Stimulated activated CD4-positive, alpha-beta T cell treated with anti-CD3 and anti-CD28 coated beads, Interleukin-1b, Interleukin-23, amount 100 ng/mL, for 48 hours (primary cell): ENCODE data around the gene ITGB8.

Experiments used
- DNase-seq: peaks from one replicate; pipeline ENCODE4 v3.0.0-alpha.2; 2020

ITGB8 gene

DNA sequence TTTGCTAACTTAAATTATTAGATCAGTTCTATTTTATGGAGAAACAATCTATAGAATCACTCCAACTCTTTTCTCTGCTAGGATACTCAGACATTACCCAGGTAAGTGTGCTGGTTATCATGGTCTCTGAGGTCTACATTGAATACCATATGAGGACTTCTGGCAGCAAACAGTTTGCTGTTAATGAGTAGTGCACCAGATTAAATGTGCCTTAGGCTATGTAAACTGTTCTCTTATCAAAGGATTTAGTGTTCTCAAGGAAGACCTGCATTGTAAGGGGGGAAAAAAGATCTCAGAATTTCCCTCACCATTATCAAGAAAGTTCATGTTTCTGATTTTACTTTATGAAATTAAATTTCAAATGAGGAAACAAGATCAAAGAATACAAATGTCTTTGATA is 107.5 kb downstream of the ITGB8 start:
- no peak for DNase-seq

DNA sequence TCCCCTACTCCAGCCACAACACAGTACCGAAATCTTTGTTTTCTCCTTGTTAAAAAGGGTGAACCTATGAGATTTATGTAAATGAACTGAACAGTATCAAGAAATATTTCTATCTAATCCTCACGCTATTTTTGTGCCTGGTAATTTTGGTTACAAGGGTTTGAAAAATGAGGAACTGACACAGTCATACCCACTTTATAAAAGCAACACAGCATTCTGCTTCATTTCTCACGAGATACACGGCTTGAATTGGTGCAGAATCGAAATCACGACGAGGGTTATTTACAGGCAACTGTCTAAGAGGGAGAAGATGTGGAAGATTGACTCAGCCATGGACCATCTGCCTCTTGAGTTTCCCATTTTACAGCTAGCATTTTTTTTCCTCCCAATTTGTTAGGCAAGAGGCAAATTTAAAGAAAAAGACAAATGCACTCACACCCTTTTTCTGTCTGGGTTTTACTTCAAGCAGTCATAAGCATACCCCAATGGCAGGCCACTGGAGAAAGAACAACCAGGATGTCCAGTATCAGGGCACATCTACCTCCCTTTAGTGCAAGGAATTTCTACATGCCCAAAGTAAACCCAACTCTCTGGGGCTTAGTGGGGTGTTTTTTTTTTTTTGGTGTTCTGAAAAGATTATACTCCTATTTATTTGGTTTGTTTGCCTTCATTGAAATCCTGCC is 108.1 kb downstream of the ITGB8 start:
- DNase-seq: no peak

DNA sequence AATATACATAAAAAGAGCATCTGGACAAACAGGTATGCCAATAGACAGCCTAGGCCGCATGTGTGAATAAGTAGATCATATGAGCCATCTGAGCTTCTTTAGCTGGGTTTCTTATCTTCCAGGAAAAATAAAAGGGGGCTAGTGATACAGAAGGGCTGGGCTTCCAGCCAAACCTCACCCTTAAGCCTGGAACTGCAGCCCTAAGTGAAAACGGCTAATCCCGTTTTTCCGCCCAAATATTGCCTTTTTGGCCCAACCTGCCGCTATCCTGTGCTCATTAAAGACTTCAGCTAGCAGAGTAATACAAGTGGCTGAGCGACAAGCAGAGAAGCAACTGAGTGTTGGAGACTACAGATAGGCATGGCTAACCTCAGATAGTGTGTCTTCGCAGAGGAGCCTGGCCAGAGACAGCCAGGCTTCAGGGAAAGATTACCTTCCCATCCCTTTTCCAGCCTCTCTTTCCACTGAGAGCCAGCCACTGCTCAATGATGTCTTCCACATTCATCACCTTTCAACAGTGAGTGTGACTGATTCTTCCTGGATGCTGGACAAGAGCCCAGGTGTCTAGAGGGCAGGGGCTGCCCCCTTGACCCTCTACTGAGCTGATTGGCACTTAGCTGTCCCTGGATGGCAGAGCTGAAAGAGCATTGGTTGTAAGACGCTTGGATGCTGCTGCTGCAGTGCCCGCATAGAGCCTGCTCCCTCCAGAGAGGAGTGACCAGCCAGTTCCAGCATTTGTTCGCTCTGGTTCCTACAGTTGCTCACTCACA is 108.9 kb downstream of the ITGB8 start:
- DNase-seq: no peak

DNA sequence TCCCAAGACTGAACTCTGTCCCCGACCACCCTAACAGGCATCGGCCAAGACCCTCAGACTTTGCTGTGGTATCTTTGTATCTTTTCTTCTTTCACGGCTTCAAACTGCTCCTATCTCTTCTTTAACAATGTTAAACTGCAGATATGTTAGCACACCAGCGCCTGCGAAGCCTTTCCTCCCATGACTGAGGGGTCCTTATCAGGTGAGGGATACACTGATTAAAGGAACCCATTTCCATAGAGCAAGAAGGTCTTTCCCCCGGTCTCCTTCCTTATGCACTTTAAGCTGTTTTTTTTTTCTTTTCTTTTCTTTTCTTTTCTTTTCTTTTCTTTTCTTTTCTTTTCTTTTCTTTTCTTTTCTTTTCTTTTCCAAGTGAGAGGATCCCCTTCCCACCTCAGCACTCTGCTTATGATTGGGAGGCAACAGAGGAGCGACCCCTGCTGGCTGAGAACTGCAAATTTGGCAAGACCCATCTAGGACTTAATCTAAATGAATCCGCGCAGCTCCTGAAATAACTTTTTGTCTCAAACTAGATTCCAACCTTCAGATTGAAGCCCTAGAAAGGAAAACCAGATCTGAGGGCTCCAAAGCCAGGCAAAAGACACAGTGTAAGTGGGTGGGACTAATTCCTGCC is 109.9 kb downstream of the ITGB8 start:
- no peak for DNase-seq

DNA sequence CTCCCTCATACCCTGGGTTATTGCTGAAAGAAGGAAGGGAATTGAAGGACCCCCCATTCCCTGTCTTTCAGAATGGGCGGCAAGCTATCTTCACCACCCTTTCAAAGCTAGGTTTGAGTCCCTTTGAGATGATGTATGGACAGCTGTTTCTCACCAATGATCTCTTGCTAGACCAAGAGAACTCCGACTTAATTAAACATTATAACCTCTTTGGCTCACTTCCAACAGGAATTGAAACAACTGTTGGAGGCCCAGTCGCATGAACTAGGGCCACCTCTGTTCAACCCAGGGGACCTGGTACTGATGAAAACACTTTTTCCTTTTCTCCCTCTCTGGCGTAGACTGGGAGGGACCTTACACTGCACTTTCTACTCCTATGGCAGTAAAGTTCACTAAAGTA is 110.6 kb downstream of the ITGB8 start:
- DNase-seq: no peak

DNA sequence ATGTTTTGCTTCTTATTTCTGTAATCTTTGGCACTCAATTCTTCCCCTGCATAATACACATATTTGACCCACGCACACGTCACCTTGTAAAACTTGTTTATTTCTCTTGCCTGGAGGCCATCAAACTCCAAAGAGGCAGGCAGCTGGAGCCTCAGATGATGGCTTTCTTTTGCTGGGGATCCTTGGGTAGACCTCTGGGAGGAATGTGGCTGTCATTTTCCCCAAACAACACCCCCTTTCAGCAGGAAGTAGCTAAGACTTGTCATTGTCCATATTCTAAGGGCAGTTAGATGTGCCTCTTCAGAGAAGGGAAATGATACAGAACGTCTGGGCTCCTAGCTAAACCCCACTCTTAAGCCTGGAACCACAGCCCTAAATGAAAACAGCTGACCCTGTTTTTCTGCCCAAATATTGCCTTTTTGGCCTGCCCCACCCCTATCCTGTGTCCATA is 111.3 kb downstream of the ITGB8 start:
- no peak for DNase-seq

DNA sequence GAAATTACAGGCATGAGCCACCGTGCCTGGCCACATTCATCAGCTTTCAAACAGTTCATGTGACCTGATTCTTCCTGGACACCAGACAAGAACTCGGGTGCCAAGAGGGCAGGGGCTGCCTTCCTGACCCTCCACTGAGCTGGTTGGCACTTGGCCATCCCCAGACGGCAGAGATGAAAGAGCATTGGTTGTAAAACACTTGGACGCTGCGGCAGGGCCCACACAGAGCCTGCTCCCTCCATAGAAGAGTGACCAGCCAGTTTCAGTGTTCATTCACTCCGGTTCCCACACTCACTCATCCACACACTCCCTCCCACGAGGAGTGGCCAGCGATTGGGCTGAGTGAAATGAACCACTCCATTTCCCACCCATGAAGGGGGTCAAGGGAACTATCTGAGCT is 112.3 kb downstream of the ITGB8 start:
- DNase-seq: no peak

DNA sequence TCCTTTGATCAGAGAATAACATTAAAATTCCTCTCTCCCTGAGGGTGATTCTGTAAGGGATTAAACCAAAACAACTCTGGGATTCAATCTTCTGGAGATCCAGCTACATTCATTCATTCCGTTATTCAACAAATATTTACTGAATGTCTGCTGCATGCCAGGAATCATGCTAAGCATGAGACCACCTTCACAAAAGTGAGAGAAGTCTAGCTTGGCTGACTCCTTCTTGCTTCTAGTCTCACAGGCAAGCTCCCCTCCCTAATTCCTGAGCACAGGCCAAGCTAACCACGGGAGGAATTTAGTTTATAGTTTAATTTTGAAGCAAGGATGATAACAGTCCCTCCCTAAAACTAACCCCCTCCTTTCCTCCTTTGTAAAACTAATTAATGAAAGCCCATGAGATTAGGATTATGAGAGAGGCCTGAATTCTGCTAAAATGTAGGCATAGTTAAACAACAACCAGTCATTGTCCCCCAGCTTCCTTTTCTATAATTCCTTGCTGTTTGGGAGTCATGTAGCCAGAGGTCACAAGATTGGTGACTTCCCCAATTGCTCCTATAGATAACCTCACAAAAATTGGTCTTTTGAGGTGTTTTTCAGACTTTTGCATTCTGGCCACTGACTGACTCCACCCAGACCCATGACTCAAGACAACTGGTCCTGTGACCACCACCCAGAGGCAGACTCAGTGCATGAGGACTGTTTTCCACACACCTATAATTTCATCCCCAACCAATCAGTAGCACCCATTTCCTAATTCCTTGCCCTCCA is 113.5 kb downstream of the ITGB8 start:
- no peak for DNase-seq

DNA sequence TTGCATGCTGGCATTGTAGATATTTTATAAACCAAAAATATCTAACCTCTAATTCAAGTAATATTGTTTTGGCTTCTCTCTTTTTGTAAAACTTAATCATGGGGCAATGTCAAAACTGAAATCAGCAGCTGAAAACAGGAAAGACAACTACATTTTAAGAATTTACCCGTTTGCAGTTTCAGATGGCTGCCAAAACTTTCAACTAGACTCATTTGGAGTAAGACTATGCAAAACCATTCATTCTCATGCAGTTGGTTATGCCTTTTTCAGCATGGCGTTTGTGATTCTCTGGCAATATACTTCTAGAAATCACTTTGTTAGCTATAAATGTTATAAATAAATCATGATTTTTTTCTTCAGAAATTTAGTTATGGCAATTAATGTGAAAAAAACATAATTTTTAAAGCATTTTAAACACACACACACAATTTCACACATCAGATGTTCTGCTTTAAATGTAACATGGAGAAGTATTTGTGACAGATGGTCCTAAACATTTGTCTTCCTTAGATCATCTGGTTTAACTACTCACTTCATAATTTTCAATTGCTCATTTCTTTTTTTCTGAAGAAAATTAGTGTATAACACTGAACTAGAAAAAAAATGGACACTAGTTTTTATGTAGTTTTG is 116.4 kb downstream of the ITGB8 start:
- DNase-seq: no peak

DNA sequence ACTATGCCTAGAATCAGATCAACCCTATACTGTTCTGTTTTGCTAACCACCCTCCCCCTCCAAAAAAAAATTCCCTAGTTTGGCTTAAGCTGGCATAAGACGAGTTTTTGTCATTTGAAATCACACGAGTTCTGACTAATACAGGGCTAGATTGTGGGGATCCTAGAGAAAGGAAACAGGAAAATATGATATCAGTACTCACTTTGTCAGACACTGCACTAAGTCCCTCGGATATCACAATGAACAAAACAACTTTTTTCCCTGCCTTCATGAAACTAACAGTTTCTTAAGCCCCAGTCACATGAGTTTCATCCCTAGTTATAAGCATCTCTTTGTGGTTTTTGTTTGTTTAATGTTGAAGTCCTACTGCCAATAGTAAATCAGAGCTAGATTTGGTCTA is 118.5 kb downstream of the ITGB8 start:
- DNase-seq: no peak

DNA sequence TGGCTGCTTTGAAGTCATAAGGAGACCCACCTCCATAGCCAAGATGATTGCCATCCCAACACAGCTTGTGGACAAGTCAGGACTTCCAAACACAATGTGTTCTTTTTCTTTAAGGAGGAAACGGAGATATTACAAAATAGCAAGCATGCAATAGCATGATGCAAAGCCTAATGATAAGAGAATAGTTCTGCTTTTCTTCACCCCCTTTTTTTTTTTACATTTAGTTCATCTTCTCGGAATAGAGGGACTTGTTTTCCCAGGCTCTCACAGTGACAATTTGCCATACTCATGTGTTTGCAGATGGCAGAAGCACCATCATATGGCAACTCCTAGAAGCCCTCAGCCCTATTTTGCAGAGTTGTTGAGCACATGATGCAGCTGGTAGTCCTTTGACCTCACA is 119.8 kb downstream of the ITGB8 start:
- no peak for DNase-seq

DNA sequence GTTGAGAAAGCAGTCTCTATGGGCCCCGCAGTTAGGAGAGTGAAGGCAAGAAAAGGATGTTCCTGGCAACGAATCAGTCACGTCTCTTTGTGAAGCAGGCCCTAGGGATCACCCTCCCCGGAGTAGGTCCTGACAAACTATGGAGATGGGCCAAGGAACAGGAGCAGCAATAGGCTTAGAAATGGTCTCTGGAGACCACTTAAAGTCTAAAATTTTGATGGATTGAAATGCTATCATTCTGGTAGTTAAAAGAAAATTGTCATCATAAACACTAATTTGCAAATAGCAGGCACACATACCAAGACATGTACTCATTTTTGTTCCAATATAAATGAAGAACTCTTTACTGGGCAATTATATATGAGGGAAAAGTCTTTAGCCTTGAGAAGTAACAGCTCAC is 123.5 kb downstream of the ITGB8 start:
- DNase-seq: no peak

DNA sequence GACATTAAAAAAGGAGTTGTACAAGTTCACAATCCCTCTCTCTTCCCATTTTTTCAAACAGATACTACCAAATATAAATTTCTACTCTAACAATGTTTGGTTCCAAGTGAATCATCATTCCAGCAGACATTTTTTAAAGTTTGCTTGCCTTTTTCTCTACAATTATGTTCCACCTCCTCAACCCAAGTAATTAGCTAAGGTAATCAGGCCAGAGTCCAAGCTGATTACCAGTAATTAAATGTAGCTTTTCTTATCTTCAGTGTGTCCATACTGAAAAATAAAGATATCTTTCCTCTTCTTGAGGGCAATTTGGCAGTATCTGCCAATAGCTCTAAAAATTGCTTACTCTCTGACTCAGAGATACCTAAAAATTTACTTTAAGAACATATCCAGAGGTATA is 126.0 kb downstream of the ITGB8 start:
- no peak for DNase-seq

DNA sequence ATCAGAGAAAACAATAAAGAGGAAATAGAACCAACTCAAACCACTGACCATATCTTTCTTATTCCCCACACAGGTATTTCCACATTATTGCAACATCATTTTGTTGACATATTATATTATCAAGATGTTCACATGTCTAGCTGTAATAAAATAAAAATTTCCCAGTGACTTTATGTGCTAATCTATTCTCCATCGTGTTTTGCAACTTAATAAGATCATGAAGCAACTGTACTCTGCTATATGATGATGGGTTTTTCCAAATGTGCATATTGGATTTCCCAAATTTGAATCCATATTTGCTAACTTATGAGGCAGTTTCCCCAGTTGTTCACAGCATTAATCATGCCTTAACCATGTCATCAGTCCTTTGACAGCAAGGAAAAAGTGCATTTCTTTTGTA is 127.8 kb downstream of the ITGB8 start:
- DNase-seq: no peak

DNA sequence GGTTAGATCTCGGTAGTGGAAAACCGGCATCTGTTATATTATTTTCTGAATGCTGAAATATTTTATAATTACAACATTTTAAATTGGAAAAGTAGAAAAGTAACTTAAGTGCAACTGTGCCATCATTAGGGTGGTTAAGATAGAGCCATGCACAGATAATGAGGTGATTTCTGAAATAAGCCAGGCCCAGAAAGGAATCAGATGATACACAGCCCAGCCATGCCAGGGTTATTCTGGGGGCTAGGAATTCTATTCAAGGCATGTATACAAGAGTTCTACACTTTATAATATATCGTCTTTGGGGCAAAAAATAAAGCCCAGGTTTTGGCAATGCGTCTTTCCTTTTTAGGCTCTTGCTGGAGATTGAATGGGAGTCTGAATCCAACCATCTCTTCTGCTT is 128.7 kb downstream of the ITGB8 start:
- no peak for DNase-seq

DNA sequence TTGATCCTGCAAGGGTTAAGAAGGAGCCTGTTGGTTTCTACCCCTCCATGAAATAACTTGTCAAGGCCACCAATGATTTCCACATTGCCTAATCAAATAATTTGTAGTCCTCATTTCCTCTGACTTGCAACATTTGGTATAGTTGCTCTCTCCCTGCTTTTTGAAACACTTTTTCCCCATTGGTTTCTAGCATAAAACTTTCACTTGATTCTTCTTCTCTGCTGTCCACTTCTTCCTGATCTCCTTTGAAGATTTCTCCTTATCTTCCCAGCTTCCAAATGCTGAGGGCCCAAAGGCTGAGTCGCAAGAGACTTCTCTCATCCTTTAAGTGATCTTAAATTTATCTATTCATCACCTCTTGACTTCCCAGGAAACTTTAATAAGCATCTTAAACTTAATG is 134.2 kb downstream of the ITGB8 start:
- DNase-seq: no peak
